ENCODE measurements around the gene EFCAB7.

Gene EFCAB7

GRCh38 chr1:63601061-63601460 is 77.7 kb downstream of the EFCAB7 start:
- TF ChIP-seq CTCF (IDR thresholded peaks at IDR 0.05; ENCODE audit: low read depth, low read length) = no peak
- Histone ChIP-seq H3K4me3 (ENCODE audit: low read depth, low read length) (no peak overlapping the region), H3K27ac (no peak overlapping the region)

GRCh38 chr1:63601463-63601862 is 78.1 kb downstream of the EFCAB7 start:
- Histone ChIP-seq H3K4me3 (ENCODE audit: low read depth, low read length) (no peak overlapping the region), H3K27ac (no peak overlapping the region), H3K27me3 (ENCODE audit: insufficient read depth, low read depth, severe bottlenecking) (no peaks in the 10 kb centered on the region), H3K36me3 (no peaks in the 10 kb centered on the region), H3K9me3 (ENCODE audit: severe bottlenecking) (no peaks in the 10 kb centered on the region)
- DNase-seq = no peak
- 0 out of 2 replicates have a peak, but pooled peaks have one; percentile 2 for TF ChIP-seq CTCF (IDR thresholded peaks at IDR 0.05; ENCODE audit: low read depth, low read length)

More at GRCh38 chr1:63601061-63601460, 77.7 kb downstream of the EFCAB7 start:
- no peak for DNase-seq
- H3K9me3 ChIP-seq (ENCODE audit: severe bottlenecking) = no peaks in the 10 kb centered on the region
- no peaks in the 10 kb centered on the region for H3K36me3 ChIP-seq
- no peaks in the 10 kb centered on the region for H3K27me3 ChIP-seq (ENCODE audit: insufficient read depth, low read depth, severe bottlenecking)

- H3K27ac ChIP-seq = no peak overlapping the region
- no peaks in the 10 kb centered on the region for H3K9me3 ChIP-seq (ENCODE audit: severe bottlenecking)
- DNase-seq = no peak
- H3K36me3 ChIP-seq = no peaks in the 10 kb centered on the region
- TF ChIP-seq CTCF (IDR thresholded peaks at IDR 0.05; ENCODE audit: low read depth, low read length) = no peak
- H3K4me3 ChIP-seq (ENCODE audit: low read depth, low read length) = no peak overlapping the region
- no peaks in the 10 kb centered on the region for H3K27me3 ChIP-seq (ENCODE audit: insufficient read depth, low read depth, severe bottlenecking)
These were observed 78.6 kb downstream of the EFCAB7 start for GRCh38 chr1:63601912-63602311.

- H3K27me3 ChIP-seq (ENCODE audit: insufficient read depth, low read depth, severe bottlenecking) = no peaks in the 10 kb centered on the region
- H3K4me3 ChIP-seq (ENCODE audit: low read depth, low read length) = no peak overlapping the region
- no peak for TF ChIP-seq CTCF (IDR thresholded peaks at IDR 0.05; ENCODE audit: low read depth, low read length)
- no peak overlapping the region for H3K27ac ChIP-seq
- no peaks in the 10 kb centered on the region for H3K9me3 ChIP-seq (ENCODE audit: severe bottlenecking)
- no peak for DNase-seq
- H3K36me3 ChIP-seq = no peaks in the 10 kb centered on the region
These were observed 79.3 kb downstream of the EFCAB7 start for GRCh38 chr1:63602629-63603028.

- Histone ChIP-seq H3K27ac (no peak overlapping the region), H3K9me3 (ENCODE audit: severe bottlenecking) (no peaks in the 10 kb centered on the region), H3K36me3 (no peaks in the 10 kb centered on the region), H3K27me3 (ENCODE audit: insufficient read depth, low read depth, severe bottlenecking) (no peaks in the 10 kb centered on the region), H3K4me3 (ENCODE audit: low read depth, low read length) (no peak overlapping the region)
- DNase-seq = no peak
- no peak for TF ChIP-seq CTCF (IDR thresholded peaks at IDR 0.05; ENCODE audit: low read depth, low read length)
These were observed 80.5 kb downstream of the EFCAB7 start for GRCh38 chr1:63603810-63604209.

GRCh38 chr1:63607322-63607721 is 84.0 kb downstream of the EFCAB7 start:
- H3K4me3 ChIP-seq (ENCODE audit: low read depth, low read length) = no peak overlapping the region
- H3K9me3 ChIP-seq (ENCODE audit: severe bottlenecking) = no peaks in the 10 kb centered on the region
- H3K27me3 ChIP-seq (ENCODE audit: insufficient read depth, low read depth, severe bottlenecking) = no peaks in the 10 kb centered on the region
- no peak overlapping the region for H3K27ac ChIP-seq
- H3K36me3 ChIP-seq = no peaks in the 10 kb centered on the region
- TF ChIP-seq CTCF (IDR thresholded peaks at IDR 0.05; ENCODE audit: low read depth, low read length) = no peak
- no peak for DNase-seq

All from WERI-Rb-1 (cell line).